Colonic mucosa (tissue), 4 donors: ENCODE measurements around the gene C21orf58. TPM values are rescaled to one million over a fixed set of nuclear protein-coding genes. Genes with fewer than 3 reads are reported as not detected.

Experiments
- DNase-seq: peaks from one replicate; pipeline ENCODE4 v3.0.0-alpha.2; 2020
- H3K27ac ChIP-seq: fragments of 200-600 bp; one replicate; pipeline ENCODE4 v1.8.0; 2021
- H3K27me3 ChIP-seq: fragments of 200-600 bp; one replicate; pipeline ENCODE4 v1.8.0; 2021
- H3K36me3 ChIP-seq: fragments of 200-600 bp; one replicate; pipeline ENCODE4 v1.8.0; 2021
- H3K4me1 ChIP-seq: fragments of 200-600 bp; one replicate; pipeline ENCODE4 v1.8.0; 2021; ENCODE audit warnings: mild to moderate bottlenecking
- H3K4me3 ChIP-seq: fragments of 200-600 bp; one replicate; pipeline ENCODE4 v1.8.0; 2021
- H3K9ac ChIP-seq, 2 donors: one replicate each; pipeline ENCODE4 v1.7.0; 2013; ENCODE audit warnings: control low read depth in 2 of 2, low read depth in 2 of 2, low read length in 2 of 2
- H3K9me3 ChIP-seq: fragments of 200-600 bp; one replicate; pipeline ENCODE4 v1.8.0; 2021
- intact Hi-C: fragments of 100-400 bp; cut with DNase I; formaldehyde crosslinking; loops from one replicate; pipeline ENCODE4 v1.14.1; 2022
- total RNA-seq, 2 donors: library from RNA; stranded (reverse); fragmentation: NEBNext Ultra II Directional in 1 of 2; extraction: Animal tissue kit (Norgen Biotek cat#: 25700) in 1 of 2; gene quantifications; one replicate each; pipeline ENCODE4 v1.2.1, GENCODE V29; 2021
- TF ChIP-seq, protein P1 (sequence below): fragments of 200-600 bp; IDR thresholded peaks from one replicate; pipeline ENCODE4 v1.8.0; 2022; ENCODE audit warnings: antibody characterized with exemption, mild to moderate bottlenecking
- donor health status: healthy.
- donor health status: DM: no; HTN: no; CAD: no.
- donor health status: DM: no; HTN: no; CAD: no.

C21orf58 gene
- total RNA-seq, 2 donors from 2014 or later: 5.5 to 25.7 TPM

DNA sequence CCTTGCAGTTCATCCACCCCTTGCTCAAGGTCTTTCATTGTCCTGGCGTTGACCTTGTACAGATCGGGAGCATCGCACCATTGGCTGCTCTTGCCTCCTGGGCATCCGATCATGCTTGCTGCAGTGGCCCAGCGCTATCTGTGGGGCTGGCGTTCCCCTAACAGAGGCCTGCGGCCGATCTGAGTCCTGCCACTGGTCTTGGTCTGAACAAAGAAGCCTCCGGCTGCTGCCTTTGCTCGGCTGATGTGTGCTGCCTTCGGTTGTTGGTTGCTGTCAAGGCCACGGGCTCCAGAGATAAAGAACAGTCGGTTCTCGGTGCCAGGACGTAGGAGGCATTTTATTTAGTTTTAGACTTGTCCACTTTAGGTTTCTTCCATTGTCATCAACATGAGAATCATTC is 39.3 kb upstream of the C21orf58 start:
- H3K9me3 ChIP-seq: no peaks in the 10 kb centered on the region
- H3K27ac ChIP-seq: no peak overlapping the region
- DNase-seq: no peak
- H3K4me3 ChIP-seq: no peak overlapping the region
- H3K27me3 ChIP-seq: no peaks in the 10 kb centered on the region
- H3K9ac ChIP-seq: no peak overlapping the region
- H3K4me1 ChIP-seq: no peaks in the 10 kb centered on the region
- intact Hi-C loops: no loop called here
- TF ChIP-seq, protein P1, sequence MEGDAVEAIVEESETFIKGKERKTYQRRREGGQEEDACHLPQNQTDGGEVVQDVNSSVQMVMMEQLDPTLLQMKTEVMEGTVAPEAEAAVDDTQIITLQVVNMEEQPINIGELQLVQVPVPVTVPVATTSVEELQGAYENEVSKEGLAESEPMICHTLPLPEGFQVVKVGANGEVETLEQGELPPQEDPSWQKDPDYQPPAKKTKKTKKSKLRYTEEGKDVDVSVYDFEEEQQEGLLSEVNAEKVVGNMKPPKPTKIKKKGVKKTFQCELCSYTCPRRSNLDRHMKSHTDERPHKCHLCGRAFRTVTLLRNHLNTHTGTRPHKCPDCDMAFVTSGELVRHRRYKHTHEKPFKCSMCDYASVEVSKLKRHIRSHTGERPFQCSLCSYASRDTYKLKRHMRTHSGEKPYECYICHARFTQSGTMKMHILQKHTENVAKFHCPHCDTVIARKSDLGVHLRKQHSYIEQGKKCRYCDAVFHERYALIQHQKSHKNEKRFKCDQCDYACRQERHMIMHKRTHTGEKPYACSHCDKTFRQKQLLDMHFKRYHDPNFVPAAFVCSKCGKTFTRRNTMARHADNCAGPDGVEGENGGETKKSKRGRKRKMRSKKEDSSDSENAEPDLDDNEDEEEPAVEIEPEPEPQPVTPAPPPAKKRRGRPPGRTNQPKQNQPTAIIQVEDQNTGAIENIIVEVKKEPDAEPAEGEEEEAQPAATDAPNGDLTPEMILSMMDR: no peak
- no peaks in the 10 kb centered on the region for H3K36me3 ChIP-seq

DNA sequence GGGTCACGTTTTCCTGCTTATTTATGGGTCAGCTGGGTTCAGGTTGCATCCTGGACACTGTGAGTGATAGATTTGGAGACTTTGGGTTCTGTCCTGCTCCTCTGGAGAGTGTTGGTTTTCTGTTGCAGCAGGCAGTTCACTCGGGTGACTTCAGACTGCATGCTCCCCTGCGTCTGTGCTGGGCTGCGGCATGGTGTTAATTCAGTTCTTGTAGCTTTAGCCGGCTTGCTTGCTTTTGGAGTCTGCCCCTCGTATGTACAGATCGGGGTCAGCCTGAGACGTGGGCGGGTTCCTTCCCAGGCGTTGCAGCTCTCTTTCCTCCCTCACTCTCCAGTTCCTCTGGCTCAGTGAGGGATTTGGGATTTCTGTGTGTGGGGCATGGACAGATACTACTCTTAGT is 38.3 kb upstream of the C21orf58 start:
- no peak overlapping the region for H3K27ac ChIP-seq
- H3K36me3 ChIP-seq: no peaks in the 10 kb centered on the region
- H3K9me3 ChIP-seq: no peaks in the 10 kb centered on the region
- TF ChIP-seq, protein P1: no peak
- no peaks in the 10 kb centered on the region for H3K4me1 ChIP-seq
- no peaks in the 10 kb centered on the region for H3K27me3 ChIP-seq
- intact Hi-C loops: no loop called here
- no peak overlapping the region for H3K4me3 ChIP-seq
- H3K9ac ChIP-seq: no peak overlapping the region
- DNase-seq: no peak

DNA sequence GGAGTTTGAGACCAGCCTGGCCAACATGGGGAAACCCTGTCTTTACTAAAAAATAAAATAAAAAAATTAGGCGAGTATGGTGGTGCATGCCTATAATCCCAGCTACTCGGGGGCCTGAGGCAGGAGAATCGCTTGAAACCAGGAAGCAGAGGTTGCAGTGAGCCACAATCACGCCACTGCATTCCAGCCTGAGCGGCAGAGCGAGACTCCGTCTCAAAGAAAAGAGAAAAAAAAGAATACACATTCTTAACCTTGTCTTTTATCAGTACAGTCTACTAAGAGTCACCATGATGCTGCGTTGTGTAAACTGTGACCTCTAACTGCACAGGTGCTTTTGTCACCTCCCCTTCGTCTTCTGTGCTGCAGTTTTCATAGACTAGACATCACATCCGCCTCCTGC is 37.5 kb upstream of the C21orf58 start:
- no peak overlapping the region for H3K9ac ChIP-seq
- intact Hi-C loops: no loop called here
- H3K27me3 ChIP-seq: no peaks in the 10 kb centered on the region
- H3K36me3 ChIP-seq: no peaks in the 10 kb centered on the region
- TF ChIP-seq, protein P1: no peak
- H3K4me1 ChIP-seq: no peaks in the 10 kb centered on the region
- no peak for DNase-seq
- no peak overlapping the region for H3K4me3 ChIP-seq
- no peaks in the 10 kb centered on the region for H3K9me3 ChIP-seq
- H3K27ac ChIP-seq: no peak overlapping the region

DNA sequence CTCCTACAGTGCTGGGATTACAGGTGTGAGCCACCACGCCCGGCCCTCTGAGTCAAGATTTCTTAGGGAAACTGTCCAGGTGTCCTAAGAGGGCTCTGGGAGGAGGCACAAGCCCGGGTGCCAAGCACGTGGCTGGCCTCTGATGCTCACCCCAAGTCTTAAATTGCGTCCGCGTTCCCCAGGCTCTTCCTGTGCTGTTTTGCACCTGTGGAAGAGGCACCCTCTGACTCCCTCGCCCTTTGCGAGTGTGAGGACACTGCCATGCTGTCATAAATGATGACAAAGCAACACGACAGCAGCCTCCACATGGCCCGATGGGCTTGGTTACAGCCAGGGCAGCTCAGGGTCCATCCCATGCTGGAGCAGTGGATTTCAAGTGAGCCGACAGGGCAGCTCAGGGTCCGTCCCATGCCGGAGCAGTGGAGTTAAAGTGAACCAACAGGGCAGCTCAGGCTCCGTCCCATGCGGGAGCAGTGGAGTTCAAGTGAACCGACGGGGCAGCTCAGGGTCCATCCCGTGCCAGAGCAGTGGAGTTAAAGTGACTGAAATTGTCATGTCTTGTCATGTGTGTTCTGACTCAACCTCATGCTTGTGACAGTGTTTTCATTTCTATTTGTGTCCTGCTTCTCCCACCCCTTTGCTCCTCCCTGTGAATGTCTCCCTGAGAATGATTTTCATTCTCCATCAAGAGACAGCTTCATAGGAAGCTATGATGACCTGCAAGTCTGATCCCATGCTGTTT is 34.2 kb upstream of the C21orf58 start:
- no peak overlapping the region for H3K9ac ChIP-seq
- DNase-seq: no peak
- no peaks in the 10 kb centered on the region for H3K27me3 ChIP-seq
- intact Hi-C loops: no loop called here
- H3K4me3 ChIP-seq: no peak overlapping the region
- TF ChIP-seq, protein P1: no peak
- no peaks in the 10 kb centered on the region for H3K4me1 ChIP-seq
- peaks cover 4% of the 10 kb centered on the region for H3K36me3 ChIP-seq
- H3K27ac ChIP-seq: no peak overlapping the region
- H3K9me3 ChIP-seq: no peaks in the 10 kb centered on the region

GRCh38 chr21:46357335-46357604 is 33.6 kb upstream of the C21orf58 start:
- intact Hi-C loops: no loop called here
- TF ChIP-seq, protein P1: no peak
- H3K36me3 ChIP-seq: peaks cover 9% of the 10 kb centered on the region
- no peaks in the 10 kb centered on the region for H3K4me1 ChIP-seq
- H3K9ac ChIP-seq: no peak overlapping the region
- H3K27me3 ChIP-seq: no peaks in the 10 kb centered on the region
- no peak overlapping the region for H3K4me3 ChIP-seq
- DNase-seq: no peak
- no peaks in the 10 kb centered on the region for H3K9me3 ChIP-seq
- no peak overlapping the region for H3K27ac ChIP-seq
